Ammon's horn (tissue), 1 donor: ENCODE measurements around the gene ATP11B.

Experiments used
- DNase-seq: peaks from one replicate; pipeline ENCODE4 v3.0.0-alpha.2; 2016; ENCODE audit warnings: low spot score

Gene ATP11B

DNA sequence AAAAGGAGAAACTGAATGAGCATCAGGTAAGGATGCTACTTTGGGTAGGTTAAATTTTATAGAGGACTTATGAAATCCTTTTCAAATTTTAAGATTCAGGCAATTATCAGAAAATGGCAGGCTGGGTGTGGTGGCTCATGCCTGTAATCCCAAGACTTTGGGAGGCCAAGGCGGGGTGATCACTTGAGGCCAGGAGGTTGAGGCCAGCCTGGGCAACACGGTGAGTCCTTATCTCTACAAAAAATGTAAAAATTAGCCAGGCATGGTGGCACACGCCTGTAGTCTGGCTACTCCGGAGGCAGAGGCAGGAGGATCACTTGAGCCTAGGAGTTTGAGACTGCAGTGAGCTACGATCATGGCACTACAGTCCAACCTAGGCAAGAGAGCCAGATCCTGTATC lies 163.9 kb downstream of the ATP11B start:
- DNase-seq: no peak

DNA sequence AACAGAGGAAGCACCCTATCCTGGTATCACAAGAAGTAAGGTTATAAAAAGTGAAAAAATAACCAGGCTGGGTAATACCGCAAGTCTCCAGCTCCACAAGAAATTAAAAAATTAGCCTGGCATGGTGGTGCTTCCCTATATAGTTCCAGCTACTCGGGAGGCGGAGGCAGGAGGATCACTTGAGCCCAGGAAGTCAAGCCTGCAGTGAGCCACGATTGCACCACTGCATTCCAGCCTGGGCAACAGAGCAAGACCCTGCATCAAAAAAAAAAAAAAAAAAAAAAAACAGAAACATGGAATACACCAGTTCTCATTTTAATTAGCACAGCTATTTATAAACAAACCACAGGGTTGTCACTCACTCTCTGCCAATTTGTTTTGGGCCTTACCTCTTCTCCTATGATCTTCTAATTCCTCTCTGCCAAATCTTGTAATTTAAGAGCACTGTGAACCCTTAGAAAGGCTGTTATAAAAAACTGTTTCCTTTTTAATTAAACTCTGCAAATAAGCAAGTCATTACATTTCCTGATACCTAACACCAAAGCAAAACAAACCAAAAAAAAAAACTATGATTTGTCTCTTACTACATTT lies 164.5 kb downstream of the ATP11B start:
- no peak for DNase-seq

DNA sequence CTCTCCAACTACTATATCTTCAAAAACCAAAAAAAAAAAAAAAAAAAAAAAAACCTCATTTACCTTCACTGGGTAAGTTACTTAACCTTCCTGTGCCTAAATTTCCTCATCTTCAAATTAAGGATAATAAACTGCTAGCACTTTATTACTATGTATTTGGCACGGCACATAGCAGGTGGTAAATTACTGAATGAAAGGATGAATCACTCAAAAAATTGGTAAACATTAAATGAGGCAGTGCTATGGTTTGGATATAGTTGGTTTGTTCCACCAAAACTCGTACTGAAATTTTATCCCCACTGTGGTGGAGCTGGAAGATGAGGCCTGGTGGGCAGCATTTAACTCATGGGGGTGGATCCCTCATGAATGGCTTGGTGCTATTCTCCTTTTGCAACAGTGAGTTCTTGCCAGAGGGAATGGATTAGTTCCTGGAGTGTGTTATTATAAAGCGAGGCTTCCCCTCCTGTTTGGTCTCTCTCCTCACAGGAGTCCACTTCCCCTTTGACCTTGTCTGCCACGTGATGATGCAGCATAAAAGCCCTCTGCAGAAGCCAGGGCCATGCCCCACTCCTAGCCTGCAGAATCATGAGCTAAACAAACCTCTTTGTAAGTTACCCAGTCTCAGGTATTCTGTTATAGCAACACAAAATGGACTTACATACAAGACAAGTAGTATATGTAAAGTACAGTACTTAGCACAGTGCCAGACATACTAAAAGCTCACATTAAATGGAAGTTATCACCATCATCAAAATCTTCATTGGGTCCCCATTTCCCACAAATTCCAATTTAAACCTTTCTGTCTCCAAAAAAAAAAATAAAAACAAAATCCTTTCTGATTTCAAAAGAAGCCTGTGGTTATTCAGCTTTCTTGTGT lies 166.4 kb downstream of the ATP11B start:
- DNase-seq: peak; percentile 51

DNA sequence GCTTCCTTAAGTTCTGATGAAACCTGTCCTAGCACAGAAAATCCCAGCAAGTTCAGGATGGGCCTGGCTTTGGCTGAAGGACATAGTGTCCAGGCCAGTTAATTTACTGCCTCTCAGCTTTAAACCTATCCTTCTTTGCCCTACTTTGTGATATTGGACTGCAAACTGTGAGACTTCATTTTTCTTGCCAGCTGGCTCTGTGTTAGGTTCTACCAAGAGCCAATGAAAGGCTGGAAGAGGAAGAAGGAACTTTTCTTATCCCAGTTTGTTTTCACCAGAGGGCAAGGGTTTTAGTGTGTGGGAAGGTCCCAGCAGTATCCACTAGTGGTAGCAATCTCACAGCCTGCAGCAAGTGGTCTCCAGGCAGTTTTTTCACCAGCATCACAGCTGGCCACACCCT lies 168.9 kb downstream of the ATP11B start:
- peak; percentile 72 for DNase-seq

DNA sequence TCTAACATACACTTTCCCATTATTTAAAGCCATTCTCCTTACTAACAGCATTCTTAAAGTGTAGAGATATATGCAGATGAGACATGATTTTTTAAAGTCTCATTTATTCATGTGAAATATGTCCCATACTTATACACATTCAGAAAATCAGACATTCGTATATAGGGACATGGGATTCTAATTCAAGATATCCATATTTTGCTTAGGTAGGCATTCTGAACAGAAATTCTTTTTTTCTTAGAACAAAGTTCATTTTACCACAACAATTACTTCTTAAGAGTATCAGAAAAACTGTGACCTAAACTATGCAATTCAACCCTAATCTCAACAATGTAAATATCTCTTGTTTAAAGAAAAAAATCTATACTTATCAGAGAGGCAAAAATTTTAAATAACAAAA lies 170.9 kb downstream of the ATP11B start:
- no peak for DNase-seq

DNA sequence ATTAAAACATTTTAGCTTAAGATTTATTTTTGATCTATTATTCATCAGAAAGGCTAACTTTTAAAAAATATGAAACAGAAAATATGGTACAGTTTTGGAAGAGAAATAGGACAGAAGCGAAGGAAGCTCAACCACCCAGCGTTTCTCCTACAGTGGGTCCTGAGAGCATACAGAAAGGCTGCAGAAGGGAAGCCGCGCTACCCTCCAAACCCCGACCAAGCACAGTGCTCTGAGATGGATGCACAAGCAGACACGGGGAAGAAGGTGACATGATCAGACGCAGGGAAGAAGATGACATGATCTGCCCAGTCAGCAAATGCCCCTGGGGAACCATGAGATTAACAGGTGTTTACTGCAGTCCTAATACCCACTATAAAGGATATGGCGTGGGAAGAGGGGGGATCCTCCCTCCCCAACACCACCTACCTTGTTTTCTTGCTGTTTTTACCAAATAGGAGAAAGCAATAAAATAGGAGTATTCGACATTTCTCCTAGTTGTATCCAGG lies 172.6 kb downstream of the ATP11B start:
- DNase-seq: no peak

DNA sequence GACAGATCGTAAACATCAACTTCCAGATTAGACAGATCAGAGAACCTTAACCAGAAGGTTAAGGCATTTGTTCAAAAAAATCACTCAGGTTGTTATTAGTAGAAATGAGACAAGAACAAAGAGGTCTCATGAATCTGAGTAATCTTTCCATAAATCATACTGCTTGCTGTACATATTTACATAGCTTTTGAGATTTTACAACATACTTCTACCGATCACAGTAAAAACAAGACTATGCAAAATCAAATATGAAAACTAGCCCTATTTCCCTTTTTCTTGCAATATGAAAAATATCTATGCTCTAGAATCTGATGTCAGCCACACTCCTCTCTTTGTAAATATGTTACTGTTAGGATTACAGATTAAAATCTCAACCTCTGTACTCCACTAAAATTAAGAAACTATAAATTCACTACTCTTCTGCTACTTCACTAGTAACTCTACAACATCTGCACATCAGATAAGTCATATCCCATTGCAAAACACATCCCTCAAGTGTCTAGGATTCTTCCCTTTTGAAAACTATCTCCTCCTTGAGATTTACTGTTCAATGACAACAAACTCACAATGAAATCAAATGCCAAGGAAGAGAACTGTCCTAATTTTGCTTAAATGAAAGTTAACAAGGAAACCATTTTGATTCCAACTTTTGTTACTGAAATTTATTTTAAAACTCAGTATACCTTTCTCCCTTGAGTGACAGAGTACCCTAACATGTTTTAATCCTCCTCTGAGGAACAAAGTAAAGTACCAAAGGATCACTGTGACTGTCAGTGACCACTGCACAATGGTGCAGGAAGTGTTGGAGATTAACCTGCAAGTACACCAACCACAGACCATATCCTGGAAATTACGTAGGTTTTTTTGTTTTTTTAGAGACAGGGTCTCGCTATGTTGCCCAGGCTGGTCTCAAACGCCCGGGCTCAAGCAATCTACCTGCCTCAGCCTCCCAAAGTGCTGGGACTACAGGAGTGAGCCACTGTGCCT lies 174.2 kb downstream of the ATP11B start:
- no peak for DNase-seq

DNA sequence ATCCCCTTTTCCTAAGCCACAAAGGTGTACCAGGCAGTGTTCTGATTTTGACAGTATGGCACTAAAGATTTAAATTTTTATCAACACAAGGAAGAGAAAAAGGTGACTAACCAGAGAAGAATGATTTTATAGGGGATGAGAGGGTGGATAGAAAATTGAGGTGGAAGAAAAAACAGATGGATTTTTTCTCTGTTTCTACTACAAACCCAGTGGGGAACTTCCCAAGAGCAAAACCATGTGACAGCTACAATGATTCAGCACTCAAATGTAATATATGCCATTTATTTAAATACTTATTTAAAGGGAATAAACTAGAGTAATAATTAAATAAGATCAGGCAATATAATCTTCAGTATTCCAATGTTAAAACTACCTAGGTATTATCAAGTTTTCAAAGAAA lies 176.0 kb downstream of the ATP11B start:
- DNase-seq: no peak

DNA sequence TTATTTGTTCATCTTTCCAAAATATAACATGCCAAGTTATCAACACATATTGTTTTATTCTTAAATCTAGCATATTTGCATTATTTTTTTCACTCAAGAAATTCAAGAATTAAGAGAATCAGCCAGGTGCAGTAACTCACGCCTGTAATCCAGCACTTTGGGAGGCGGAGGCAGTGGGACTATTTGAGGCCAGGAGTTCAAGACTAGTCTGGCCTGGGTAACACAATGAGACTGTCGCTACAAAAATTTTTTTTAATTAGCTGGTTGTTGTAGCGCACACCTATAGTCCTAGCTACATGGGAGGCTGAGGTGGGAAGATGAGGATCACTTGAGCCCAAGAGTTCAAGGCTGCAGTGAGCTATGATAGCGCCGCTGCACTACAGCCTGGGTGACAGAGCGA lies 176.5 kb downstream of the ATP11B start:
- no peak for DNase-seq

DNA sequence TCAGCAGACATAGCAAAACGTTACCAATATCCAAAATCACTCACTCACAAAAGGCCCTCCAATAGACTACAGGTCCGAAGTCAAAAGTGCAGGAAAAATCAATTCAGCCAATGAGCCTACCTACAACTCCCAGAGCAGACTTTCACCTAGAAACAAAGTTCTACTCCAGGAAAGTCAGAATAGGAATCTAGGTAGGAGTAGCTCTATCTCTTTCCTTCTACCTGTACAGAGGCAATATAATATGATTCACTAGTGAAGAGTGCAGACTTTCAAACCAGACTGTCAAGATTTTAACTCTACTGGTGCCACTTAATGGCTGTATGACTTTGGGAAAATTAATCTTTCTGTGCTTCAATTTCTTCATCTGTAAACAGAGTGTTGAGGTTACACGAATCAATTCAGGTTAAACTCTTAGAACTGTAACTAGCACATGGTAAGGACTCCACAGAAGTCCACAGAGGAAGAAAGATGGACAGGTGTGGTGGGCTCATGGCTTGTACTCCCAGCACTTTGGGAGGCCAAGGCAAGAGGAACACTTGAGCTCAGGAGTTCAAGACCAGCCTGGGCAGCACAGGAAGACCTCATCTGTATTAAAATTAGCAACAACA lies 177.6 kb downstream of the ATP11B start:
- DNase-seq: no peak
